ENCODE results near the gene TGOLN2. TPM values are rescaled to one million over a fixed set of nuclear protein-coding genes. Genes with fewer than 3 reads are reported as not detected.
"Not testable (repeated sequence)": the region's sequence is repeated elsewhere in the genome, so short reads cannot be mapped to it uniquely, and the experiment has no call there.

TGOLN2 gene
- total and polyA plus RNA-seq, 10 of the 15 experiments (the other 5 are each of a cell fraction or from before 2014, with no cell fraction given), result 13.8 to 92.3 (median 49.4) TPM

DNA sequence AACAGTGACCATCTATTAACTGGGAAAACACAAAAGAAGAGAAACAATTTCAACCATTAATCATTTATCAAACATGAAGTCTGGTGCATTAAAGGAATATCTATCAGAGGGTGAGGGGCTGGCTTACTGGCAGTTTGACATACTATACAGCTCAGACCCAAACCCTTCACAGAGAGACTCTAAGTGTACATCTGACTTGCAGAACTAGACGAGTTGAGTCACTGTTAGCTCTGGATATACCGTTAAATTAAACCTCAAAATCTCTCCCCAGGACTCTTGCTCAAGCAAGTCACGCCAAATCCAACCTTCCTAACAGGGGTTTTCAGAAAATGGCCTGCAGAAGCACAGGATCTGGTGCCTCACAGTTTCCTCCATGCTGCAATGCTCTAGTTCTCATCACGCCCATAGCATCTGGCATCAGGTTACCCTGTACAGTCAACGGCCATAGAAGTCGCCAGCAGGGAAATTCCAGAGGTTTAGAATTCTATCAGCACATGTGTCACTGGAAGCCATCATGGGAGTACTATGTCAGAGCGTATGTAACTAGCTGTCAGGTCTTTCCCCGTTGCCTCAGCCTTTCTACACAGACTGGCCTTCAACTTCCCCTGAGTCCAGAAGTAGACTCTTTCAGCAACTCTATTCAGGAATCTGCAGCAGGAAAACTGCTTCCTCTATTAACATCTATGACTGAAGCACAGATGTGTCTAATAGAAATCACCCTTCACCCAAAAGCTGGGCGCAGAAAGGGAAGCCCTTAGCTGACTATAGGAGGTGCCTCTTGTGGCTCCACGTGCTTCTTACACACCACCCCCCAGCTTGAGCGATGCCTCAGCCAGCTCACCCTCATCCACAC lies 9.3 kb downstream of the TGOLN2 start:
- DNase-seq (ENCODE audit: low read depth, low spot score) (no peak), ATAC-seq (peak; percentile 72), FAIRE-seq (peak; percentile 71)
- no peak overlapping the region for H2AFZ ChIP-seq (ENCODE audit: control insufficient read depth, low read depth, low read length)
- no peaks in the 10 kb centered on the region for H3K9me3 ChIP-seq (replicated peaks; ENCODE audit: control insufficient read depth, insufficient read depth, low read length)
- peaks cover 35% of the 10 kb centered on the region for H3K79me2 ChIP-seq (ENCODE audit: control insufficient read depth, insufficient read depth, low read length)
- peaks cover 9% of the 10 kb centered on the region for H4K20me1 ChIP-seq (ENCODE audit: control insufficient read depth, insufficient read depth)
- no peak overlapping the region for H3K9ac ChIP-seq (ENCODE audit: control insufficient read depth, insufficient read depth, low read length)
- peaks cover 23 to 27% of the 10 kb centered on the region in 2 experiments for H3K36me3 ChIP-seq (ENCODE audit: control insufficient read depth in 2 of 2, insufficient read depth in 2 of 2, low read length in 1 of 2)
- RAD21 ChIA-PET (ENCODE audit: unreplicated experiment), result interaction anchor here (1.7 kb wide), 1 partner anchor 37 kb away, joined by 4 read pairs; no protein-coding TSS in a partner anchor
- H3K27me3 ChIP-seq (replicated peaks in 1 of 2; ENCODE audit: control insufficient read depth in 2 of 2, insufficient read depth in 2 of 2, low read length in 1 of 2), result no peaks in the 10 kb centered on the region
- no peak overlapping the region for H3K4me3 ChIP-seq
- intact Hi-C loops (cut with micrococcal nuclease; ENCODE audit: unreplicated experiment), result no loop called here
- CTCF ChIA-PET, result interaction anchor here (1.1 to 5.0 kb wide), 4 partner anchors 9 to 393 kb away, joined by 3 to 39 read pairs (median 4); no protein-coding TSS in a partner anchor
- in situ Hi-C loops (cut with MboI), result no loop called here
- TF ChIP-seq POLR2AphosphoS5 (IDR thresholded peaks at IDR 0.05; ENCODE audit: low read length) (peak; percentile 44; the same call in 1 of the 2 replicates), ATF3 (IDR thresholded peaks at IDR 0.05; ENCODE audit: borderline replicate concordance, extremely low read depth, low read depth, low read length) (no peak), CREB1 (IDR thresholded peaks at IDR 0.05; ENCODE audit: low read depth) (peak; percentile 47; the same call in 1 of the 2 replicates), CREM (IDR thresholded peaks at IDR 0.05; ENCODE audit: low read depth) (peak; percentile 33; the same call in 1 of the 2 replicates), YY1 (IDR thresholded peaks at IDR 0.05; ENCODE audit: low read depth, low read length) (0 out of 2 replicates have a peak, but pooled peaks have one; percentile 51), ZNF24 (IDR thresholded peaks at IDR 0.05) (no peak), WRNIP1 (IDR thresholded peaks at IDR 0.05; ENCODE audit: borderline replicate concordance, low read depth, low read length) (no peak), SMARCA5 (IDR thresholded peaks at IDR 0.05) (no peak), ESRRA (IDR thresholded peaks at IDR 0.05; ENCODE audit: low read length) (no peak)
- TF ChIP-seq, protein P1, sequence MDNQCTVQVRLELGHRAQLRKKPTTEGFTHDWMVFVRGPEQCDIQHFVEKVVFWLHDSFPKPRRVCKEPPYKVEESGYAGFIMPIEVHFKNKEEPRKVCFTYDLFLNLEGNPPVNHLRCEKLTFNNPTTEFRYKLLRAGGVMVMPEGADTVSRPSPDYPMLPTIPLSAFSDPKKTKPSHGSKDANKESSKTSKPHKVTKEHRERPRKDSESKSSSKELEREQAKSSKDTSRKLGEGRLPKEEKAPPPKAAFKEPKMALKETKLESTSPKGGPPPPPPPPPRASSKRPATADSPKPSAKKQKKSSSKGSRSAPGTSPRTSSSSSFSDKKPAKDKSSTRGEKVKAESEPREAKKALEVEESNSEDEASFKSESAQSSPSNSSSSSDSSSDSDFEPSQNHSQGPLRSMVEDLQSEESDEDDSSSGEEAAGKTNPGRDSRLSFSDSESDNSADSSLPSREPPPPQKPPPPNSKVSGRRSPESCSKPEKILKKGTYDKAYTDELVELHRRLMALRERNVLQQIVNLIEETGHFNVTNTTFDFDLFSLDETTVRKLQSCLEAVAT (IDR thresholded peaks at IDR 0.05), result no peak
- SMC1A ChIA-PET (ENCODE audit: uncharacterized antibody, unreplicated experiment), result interaction anchor here (0.6 to 1.2 kb wide), 3 partner anchors 36 to 365 kb away, joined by 3 to 4 read pairs (median 3); partner anchors contain the start of genes ELMOD3 and RETSAT
- POLR2A ChIA-PET, result interaction anchor here (0.7 to 2.1 kb wide), 2 partner anchors 9 to 719 kb away, joined by 3 to 16 read pairs; partner anchors contain the start of gene TGOLN2
- H3K27ac ChIP-seq (ENCODE audit: control insufficient read depth, insufficient read depth), result no peak overlapping the region; the same call in 1 of the 2 replicates
- peak overlapping the region; percentile 44; the same call in 1 of the 2 replicates for H3K4me2 ChIP-seq (ENCODE audit: control insufficient read depth, insufficient read depth)
- BruUV-seq (replicated peaks), result TSS peak; percentile 17
- no peaks in the 10 kb centered on the region; the same call in 1 of the 2 replicates for H3K4me1 ChIP-seq (ENCODE audit: control insufficient read depth, insufficient read depth, low read length)
- 22% methylated on average over 11 of the region's 11 CpGs for WGBS (ENCODE audit: insufficient coverage, insufficient replicate concordance, low lambda C conversion rate, missing lambda C conversion rate)

- CTCF ChIA-PET; SMC1A ChIA-PET (ENCODE audit: uncharacterized antibody, unreplicated experiment); RAD21 ChIA-PET (ENCODE audit: unreplicated experiment); in situ Hi-C loops (cut with MboI); H3K9ac ChIP-seq (ENCODE audit: control insufficient read depth, insufficient read depth, low read length); H3K4me2 ChIP-seq (ENCODE audit: control insufficient read depth, insufficient read depth); POLR2A ChIA-PET; H2AFZ ChIP-seq (ENCODE audit: control insufficient read depth, low read depth, low read length); DNase-seq (ENCODE audit: low read depth, low spot score); FAIRE-seq; H3K27ac ChIP-seq (ENCODE audit: control insufficient read depth, insufficient read depth); H3K9me3 ChIP-seq (replicated peaks; ENCODE audit: control insufficient read depth, insufficient read depth, low read length); H3K4me1 ChIP-seq (ENCODE audit: control insufficient read depth, insufficient read depth, low read length); H3K27me3 ChIP-seq (replicated peaks in 1 of 2; ENCODE audit: control insufficient read depth in 2 of 2, insufficient read depth in 2 of 2, low read length in 1 of 2); BruUV-seq (replicated peaks); H3K4me3 ChIP-seq; H4K20me1 ChIP-seq (ENCODE audit: control insufficient read depth, insufficient read depth); ATAC-seq: not testable (repeated sequence)
- Histone ChIP-seq H3K36me3 (ENCODE audit: control insufficient read depth in 2 of 2, insufficient read depth in 2 of 2, low read length in 1 of 2) (peaks cover 7 to 18% of the 10 kb centered on the region in 2 experiments; a peak in 3 of 4 replicates), H3K79me2 (ENCODE audit: control insufficient read depth, insufficient read depth, low read length) (peaks cover 17% of the 10 kb centered on the region)
- 50% methylated on average over 2 of the region's 5 CpGs for WGBS (ENCODE audit: insufficient coverage, insufficient replicate concordance, low lambda C conversion rate, missing lambda C conversion rate)
- intact Hi-C loops (cut with micrococcal nuclease; ENCODE audit: unreplicated experiment), result loop anchor here (1.0 kb wide), 1 partner anchor 27 kb away; no protein-coding TSS in a partner anchor
Observed at GRCh38 chr2:85315921-85316320, 11.9 kb downstream of the TGOLN2 start.
